BLaER1 (cell line): ENCODE results near the gene SOX5.

Experiments
- H3K27ac ChIP-seq: shearing (Covaris generic); formaldehyde crosslinking; 2 replicates; pipeline ENCODE4 v1.8.1; 2022
- H3K27me3 ChIP-seq: shearing (Covaris generic); formaldehyde crosslinking; 2 replicates; pipeline ENCODE4 v1.8.1; 2022
- H3K36me3 ChIP-seq: shearing (Covaris generic); formaldehyde crosslinking; 2 replicates; pipeline ENCODE4 v1.8.1; 2022
- H3K4me1 ChIP-seq: shearing (Covaris generic); formaldehyde crosslinking; 2 replicates; pipeline ENCODE4 v1.8.1; 2022
- H3K4me2 ChIP-seq: shearing (Covaris generic); formaldehyde crosslinking; 2 replicates; pipeline ENCODE4 v1.8.1; 2022
- H3K4me3 ChIP-seq: shearing (Covaris generic); formaldehyde crosslinking; 2 replicates; pipeline ENCODE4 v1.8.1; 2022
- H3K9ac ChIP-seq: shearing (Covaris generic); formaldehyde crosslinking; 2 replicates; pipeline ENCODE4 v1.8.1; 2022
- H3K9me3 ChIP-seq: shearing (Covaris generic); formaldehyde crosslinking; 2 replicates; pipeline ENCODE4 v1.8.1; 2022
- H4K20me1 ChIP-seq: shearing (Covaris generic); formaldehyde crosslinking; 2 replicates; pipeline ENCODE4 v1.8.1; 2022
- Cebpa-rat ChIP-seq: shearing (Covaris generic); IDR thresholded peaks from 2 replicates; pipeline ENCODE4 v1.8.1; 2022

Gene SOX5

DNA sequence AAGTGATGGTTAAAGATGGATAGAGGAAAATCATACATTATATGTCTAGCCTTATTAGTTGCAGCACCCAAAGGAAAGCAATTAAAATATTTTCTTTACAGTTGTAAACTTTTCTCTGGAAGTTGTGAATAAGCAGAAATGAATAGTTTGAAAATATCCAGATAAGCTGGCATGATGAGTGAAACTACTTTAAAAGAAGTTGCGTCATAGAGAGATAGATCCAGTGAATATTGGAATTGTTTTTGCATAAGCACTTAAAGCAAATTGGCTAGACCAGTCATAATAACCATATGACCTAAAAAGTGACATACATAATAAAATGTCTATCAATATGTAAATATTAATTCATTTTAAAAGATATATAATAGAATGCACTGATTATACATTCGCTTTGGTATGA, 132.1 kb downstream of the SOX5 start:
- no peak overlapping the region for H3K4me3 ChIP-seq
- no peaks in the 10 kb centered on the region for H3K27me3 ChIP-seq
- H3K36me3 ChIP-seq, result no peaks in the 10 kb centered on the region
- no peak overlapping the region for H3K27ac ChIP-seq
- H3K9ac ChIP-seq, result no peak overlapping the region
- peak; percentile 24; the same call in 1 of the 2 replicates for TF ChIP-seq Cebpa-rat
- no peaks in the 10 kb centered on the region for H4K20me1 ChIP-seq
- H3K4me1 ChIP-seq, result no peaks in the 10 kb centered on the region
- no peak overlapping the region for H3K4me2 ChIP-seq
- H3K9me3 ChIP-seq, result no peaks in the 10 kb centered on the region

DNA sequence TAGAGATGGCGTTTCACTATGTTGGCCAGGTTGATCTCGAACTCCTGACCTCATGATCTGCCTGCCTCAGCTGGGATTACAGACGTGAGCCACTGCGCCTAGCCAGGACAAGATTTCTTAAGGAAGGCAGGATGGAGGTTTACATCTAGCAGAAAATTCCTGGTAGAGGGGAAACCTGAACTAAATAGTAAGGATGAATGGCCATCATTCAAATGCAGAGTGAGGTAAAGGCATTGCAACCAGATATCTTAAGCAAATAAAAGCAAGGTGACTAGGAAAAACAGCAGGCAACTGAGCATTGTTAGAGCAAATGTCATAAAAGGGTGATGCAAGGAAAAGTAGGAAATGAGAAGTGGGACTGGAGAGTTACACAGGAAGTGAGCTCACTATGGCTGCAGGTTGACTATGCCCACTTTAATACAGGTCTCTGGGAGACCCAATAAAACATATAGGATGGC, 133.0 kb downstream of the SOX5 start:
- Histone ChIP-seq H3K4me1 (no peaks in the 10 kb centered on the region), H3K9me3 (no peaks in the 10 kb centered on the region), H3K4me3 (no peak overlapping the region), H3K36me3 (no peaks in the 10 kb centered on the region), H3K27ac (no peak overlapping the region), H3K4me2 (no peak overlapping the region), H4K20me1 (no peaks in the 10 kb centered on the region), H3K27me3 (no peaks in the 10 kb centered on the region), H3K9ac (no peak overlapping the region)
- TF ChIP-seq Cebpa-rat, result no peak

DNA sequence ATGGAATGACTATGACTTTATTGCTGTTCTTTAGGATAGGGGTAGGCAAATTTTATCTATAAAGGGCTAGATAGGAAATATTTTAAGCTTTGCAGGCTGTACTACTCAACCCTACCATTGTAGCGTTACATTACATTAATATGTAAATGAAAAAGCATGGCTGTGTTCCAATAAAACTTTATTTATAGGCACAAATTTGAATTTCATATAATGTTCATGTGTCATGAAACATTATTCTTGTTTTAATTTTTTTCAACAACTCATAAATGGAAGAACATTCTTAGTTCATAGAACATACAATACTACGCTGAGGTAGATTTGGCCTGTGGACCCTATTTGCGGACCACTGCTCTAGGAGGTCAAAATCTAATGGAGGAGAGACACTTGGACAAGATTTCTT, 133.7 kb downstream of the SOX5 start:
- Histone ChIP-seq H4K20me1 (no peaks in the 10 kb centered on the region), H3K36me3 (no peaks in the 10 kb centered on the region), H3K9me3 (no peaks in the 10 kb centered on the region), H3K4me3 (no peak overlapping the region), H3K4me1 (no peaks in the 10 kb centered on the region), H3K27me3 (no peaks in the 10 kb centered on the region), H3K9ac (no peak overlapping the region), H3K4me2 (no peak overlapping the region), H3K27ac (no peak overlapping the region)
- no peak for TF ChIP-seq Cebpa-rat

DNA sequence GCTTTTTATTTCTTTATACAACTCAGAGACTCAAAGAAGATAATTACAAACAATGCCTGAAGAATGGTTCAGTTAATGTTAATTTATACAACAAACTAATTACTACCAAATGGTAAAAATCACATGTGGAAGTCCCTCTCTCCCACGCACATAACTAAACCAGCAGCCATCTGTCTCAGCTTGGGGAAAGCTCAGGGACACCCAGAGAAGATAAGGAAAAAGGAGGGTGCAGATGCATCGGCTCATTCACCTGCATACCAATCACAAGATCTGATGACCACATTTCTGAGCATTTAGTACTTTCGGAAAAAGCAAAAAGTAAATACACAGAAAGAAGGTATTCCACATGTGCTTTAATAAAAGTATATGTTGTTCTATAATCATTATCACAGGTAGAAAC, 136.3 kb downstream of the SOX5 start:
- Histone ChIP-seq H4K20me1 (no peaks in the 10 kb centered on the region), H3K4me2 (no peak overlapping the region), H3K9me3 (no peaks in the 10 kb centered on the region), H3K9ac (no peak overlapping the region), H3K27me3 (no peaks in the 10 kb centered on the region), H3K4me1 (no peaks in the 10 kb centered on the region), H3K36me3 (no peaks in the 10 kb centered on the region), H3K4me3 (no peak overlapping the region), H3K27ac (no peak overlapping the region)
- TF ChIP-seq Cebpa-rat, result no peak

DNA sequence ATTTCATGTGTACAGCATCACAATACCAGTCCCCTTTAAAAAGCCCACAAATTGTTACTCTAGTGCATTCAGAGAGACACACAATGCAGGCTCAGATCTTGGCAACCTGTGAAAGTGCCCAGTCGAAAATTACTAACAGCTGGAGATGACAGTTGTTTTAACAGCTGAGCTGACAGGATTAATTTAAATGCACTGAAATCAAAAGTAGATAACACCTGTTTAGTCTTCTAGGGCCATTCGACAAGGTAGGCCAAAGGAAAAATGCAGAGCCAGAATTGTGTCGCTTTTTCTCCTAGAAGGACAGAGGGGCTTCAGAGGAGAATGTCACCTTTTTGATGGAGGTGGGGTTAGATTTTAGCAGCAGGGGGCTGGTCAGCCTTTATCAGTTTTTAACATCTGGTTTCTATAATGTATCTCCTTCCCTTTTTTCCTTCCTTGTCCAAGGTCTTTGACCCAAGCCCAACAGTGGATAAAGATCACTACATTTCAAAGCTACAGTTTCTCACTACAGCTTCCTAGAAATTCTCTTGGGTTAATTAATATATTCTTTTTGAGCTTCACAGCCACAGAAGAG, 139.1 kb downstream of the SOX5 start:
- H3K27me3 ChIP-seq, result no peaks in the 10 kb centered on the region
- no peak overlapping the region for H3K27ac ChIP-seq
- no peak overlapping the region for H3K9ac ChIP-seq
- H3K4me3 ChIP-seq, result no peak overlapping the region
- no peaks in the 10 kb centered on the region for H3K9me3 ChIP-seq
- H4K20me1 ChIP-seq, result no peaks in the 10 kb centered on the region
- no peak overlapping the region for H3K4me2 ChIP-seq
- H3K36me3 ChIP-seq, result no peaks in the 10 kb centered on the region
- no peaks in the 10 kb centered on the region for H3K4me1 ChIP-seq
- no peak for TF ChIP-seq Cebpa-rat

DNA sequence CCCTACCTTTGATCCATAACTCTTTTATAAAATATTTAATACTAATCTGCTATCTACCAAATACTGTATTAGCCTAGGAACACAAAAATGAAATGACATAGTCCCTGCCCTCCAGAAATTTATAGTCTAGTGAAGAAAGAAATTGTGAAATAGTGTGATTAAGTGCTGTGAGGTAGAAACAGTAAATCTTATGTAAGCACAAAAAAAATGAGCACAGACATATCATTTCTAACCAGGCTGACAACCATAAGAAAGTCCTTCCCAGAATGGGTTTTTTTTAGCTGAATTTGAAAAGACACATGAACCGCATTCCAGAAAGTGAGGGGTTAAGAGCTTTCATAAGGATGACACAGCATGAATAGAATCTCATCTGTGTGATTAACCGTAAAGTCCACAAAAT, 145.9 kb downstream of the SOX5 start:
- no peak for TF ChIP-seq Cebpa-rat
- Histone ChIP-seq H3K9ac (no peak overlapping the region), H3K9me3 (no peaks in the 10 kb centered on the region), H4K20me1 (no peaks in the 10 kb centered on the region), H3K27ac (no peak overlapping the region), H3K4me1 (no peaks in the 10 kb centered on the region), H3K4me3 (no peak overlapping the region), H3K27me3 (no peaks in the 10 kb centered on the region), H3K36me3 (no peaks in the 10 kb centered on the region), H3K4me2 (no peak overlapping the region)

DNA sequence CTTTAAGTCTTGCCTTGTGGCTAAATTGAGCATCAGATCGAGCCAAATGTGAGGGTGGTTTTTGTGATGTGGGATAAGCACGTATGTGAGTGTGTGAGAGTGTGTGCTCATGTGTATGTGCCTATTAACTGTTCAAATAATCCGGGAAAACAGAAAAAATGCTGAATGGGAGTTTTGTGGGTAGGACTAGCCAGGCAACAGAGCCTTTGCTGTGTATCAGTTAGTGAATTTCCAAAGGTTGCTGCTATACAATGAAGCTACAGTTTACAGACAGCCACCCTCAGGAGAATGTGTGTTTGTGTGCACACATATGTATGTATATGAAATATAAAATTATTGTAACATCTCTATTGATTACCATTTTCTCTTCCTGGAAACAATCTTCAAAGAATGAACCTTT, 154.0 kb downstream of the SOX5 start:
- Histone ChIP-seq H3K9ac (no peak overlapping the region), H3K4me3 (no peak overlapping the region), H3K4me2 (no peak overlapping the region), H3K36me3 (no peaks in the 10 kb centered on the region), H3K9me3 (no peaks in the 10 kb centered on the region), H4K20me1 (no peaks in the 10 kb centered on the region), H3K27me3 (no peaks in the 10 kb centered on the region), H3K4me1 (no peaks in the 10 kb centered on the region), H3K27ac (no peak overlapping the region)
- no peak for TF ChIP-seq Cebpa-rat

DNA sequence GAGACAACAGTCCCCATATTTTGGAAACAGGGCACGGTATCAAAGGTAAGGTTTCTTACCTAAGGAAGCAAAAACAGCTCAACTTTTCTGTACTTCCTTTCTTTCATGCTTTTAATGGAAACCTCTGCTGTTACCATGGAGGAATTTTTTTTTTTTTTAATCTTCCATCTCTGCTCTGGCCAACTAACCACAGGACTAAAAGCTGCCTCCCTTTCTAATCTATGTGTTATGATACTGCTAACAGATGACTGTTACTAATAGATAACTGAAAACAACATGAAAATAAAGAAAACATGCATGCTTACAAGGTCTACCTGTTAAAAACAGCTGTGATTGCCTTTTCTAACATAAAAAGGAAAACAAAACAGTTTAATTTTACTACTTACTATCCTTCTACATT, 168.4 kb downstream of the SOX5 start:
- TF ChIP-seq Cebpa-rat, result no peak
- Histone ChIP-seq H3K4me3 (no peak overlapping the region), H3K27ac (no peak overlapping the region), H3K36me3 (no peaks in the 10 kb centered on the region), H3K4me2 (no peak overlapping the region), H4K20me1 (no peaks in the 10 kb centered on the region), H3K27me3 (no peaks in the 10 kb centered on the region), H3K9ac (no peak overlapping the region), H3K9me3 (no peaks in the 10 kb centered on the region), H3K4me1 (no peaks in the 10 kb centered on the region)

DNA sequence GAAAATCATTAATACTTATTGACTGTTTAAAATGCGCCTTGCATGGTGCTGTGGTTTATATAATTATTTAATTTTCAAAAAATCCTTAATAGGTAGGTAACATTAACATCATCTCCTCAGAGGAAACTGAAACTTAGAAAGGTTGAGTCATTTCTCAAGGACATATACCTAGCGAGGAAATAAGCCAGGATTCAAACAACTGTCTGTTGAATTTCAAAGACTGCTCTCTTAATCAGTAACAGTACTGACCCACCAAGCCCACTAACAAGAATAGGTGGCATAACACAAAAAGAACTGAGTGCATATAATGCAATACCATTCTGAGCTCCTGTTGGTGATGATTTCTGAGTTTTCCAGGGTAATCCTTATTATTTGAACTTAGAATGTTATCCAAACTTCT, 174.3 kb downstream of the SOX5 start:
- Histone ChIP-seq H4K20me1 (no peaks in the 10 kb centered on the region), H3K4me1 (no peaks in the 10 kb centered on the region)
- TF ChIP-seq Cebpa-rat, result no peak

DNA sequence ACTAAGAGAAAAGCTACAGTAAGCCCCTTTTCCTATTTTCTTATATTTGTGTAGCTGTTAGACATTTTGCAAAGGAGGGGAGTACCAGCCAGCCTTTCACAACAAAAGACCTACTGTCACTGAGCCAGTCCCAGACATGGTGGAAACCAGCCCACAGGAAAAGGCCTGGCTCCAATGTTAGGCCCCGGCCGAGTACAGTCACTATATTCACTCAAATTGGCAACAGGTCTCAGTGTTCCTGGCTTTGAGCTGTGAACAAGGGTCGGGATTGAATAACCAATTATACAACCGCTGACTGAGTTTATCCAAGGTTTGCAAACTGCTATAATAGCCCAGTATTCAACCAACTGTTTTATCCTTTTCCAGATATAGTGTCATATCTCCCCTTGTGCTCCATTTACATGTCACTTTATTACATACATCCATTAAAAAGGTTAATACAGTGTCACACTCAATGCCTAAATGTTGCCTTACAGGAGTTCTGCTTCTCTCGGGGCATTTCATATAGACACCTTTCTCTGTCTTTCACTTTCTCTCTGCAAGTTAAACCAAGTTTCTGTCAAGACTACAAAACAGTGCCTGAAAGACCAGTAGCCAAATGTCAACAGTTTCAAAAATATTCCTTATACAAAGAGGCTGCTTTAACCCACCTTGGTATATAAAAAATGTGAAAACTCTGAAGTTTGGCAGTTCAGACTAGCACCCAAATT, 178.1 kb downstream of the SOX5 start:
- H3K4me3 ChIP-seq, result no peak overlapping the region
- no peaks in the 10 kb centered on the region for H3K4me1 ChIP-seq
- no peaks in the 10 kb centered on the region for H3K36me3 ChIP-seq
- H4K20me1 ChIP-seq, result no peaks in the 10 kb centered on the region
- H3K27me3 ChIP-seq, result no peaks in the 10 kb centered on the region
- H3K27ac ChIP-seq, result no peak overlapping the region
- TF ChIP-seq Cebpa-rat, result no peak
- no peak overlapping the region for H3K4me2 ChIP-seq
- H3K9ac ChIP-seq, result no peak overlapping the region
- no peaks in the 10 kb centered on the region for H3K9me3 ChIP-seq

More for the DNA sequence above, 174.3 kb downstream of the SOX5 start:
- Histone ChIP-seq H3K9ac (no peak overlapping the region), H3K36me3 (no peaks in the 10 kb centered on the region), H3K27me3 (no peaks in the 10 kb centered on the region), H3K27ac (no peak overlapping the region), H3K4me2 (no peak overlapping the region), H3K4me3 (no peak overlapping the region), H3K9me3 (no peaks in the 10 kb centered on the region)
